Spinal cord (tissue), 10 donors: ENCODE results near the gene XCL2. TPM values are rescaled to one million over a fixed set of nuclear protein-coding genes. Genes with fewer than 3 reads are reported as not detected.

Experiments
- DNase-seq, 6 donors: peaks; one replicate each; pipeline versions ENCODE4 v3.0.0 to v3.0.0-alpha.2; 2013 to 2015; ENCODE audit warnings: low spot score in 6 of 6, low read depth in 4 of 6
- H3K27ac ChIP-seq: one replicate; pipeline ENCODE4 v1.5.1; 2013; ENCODE audit warnings: low read depth, low read length, control low read depth
- H3K27me3 ChIP-seq: one replicate; pipeline ENCODE4 v1.6.1; 2013; ENCODE audit warnings: low read length; ENCODE audit not compliant: control insufficient read depth, insufficient read depth
- H3K36me3 ChIP-seq: one replicate; pipeline ENCODE4 v1.6.1; 2013; ENCODE audit warnings: low read length; ENCODE audit not compliant: control insufficient read depth, insufficient read depth
- H3K4me1 ChIP-seq: one replicate; pipeline ENCODE4 v1.6.1; 2013; ENCODE audit warnings: low read length; ENCODE audit not compliant: control insufficient read depth, insufficient read depth
- H3K4me3 ChIP-seq: one replicate; pipeline ENCODE4 v1.5.1; 2013; ENCODE audit warnings: low read depth, low read length, control low read depth
- H3K9me3 ChIP-seq: one replicate; pipeline ENCODE4 v1.6.1; 2013; ENCODE audit warnings: low read length; ENCODE audit not compliant: control insufficient read depth, insufficient read depth
- WGBS: methylation state at CpG from one replicate; pipeline ENCODE4 v1.1.5; 2013; ENCODE audit warnings: missing lambda C conversion rate; ENCODE audit not compliant: insufficient coverage; 5-methylcytosine and 5-hydroxymethylcytosine counted together
- polyA plus RNA-seq, 2 donors: library from polyadenylated mRNA; unstranded; fragments of 120-200 nt; gene quantifications; one replicate each; pipeline ENCODE4 v1.2.1, GENCODE V29; 2013; ENCODE audit not compliant: insufficient read length in 2 of 2
- total RNA-seq, 2 donors: library from RNA; depleted of rRNA in 1 of 2; stranded (reverse); fragments of 120-200 nt in 1 of 2; fragments of >200 nt in 1 of 2; gene quantifications; one replicate each; pipeline versions ENCODE4 v1.2.3 to v1.2.4, GENCODE V29; 2013 to 2014
- donor health status: healthy.

XCL2 gene
- total and polyA plus RNA-seq, 4 donors = 0.33 TPM; not detected in 3

DNA sequence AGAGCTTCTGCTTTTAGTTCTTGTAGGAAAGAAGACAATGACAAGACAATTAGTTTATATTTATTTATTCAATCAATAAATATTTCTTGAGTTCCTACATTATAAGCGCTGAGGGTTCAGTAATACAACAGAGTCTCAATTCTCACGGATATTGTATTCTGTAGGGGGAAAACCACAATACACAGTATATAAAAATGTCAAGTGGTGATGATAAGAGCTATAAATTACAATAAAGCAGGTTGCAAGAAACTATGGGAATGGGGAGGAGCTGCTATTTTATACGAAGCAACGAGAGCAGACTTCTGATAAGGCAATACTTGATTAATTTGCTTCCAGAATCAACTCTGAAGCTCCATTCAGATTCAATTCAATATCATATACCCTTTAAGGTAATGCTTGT, 22.0 kb upstream of the XCL2 start:
- H3K36me3 ChIP-seq = no peaks in the 10 kb centered on the region
- DNase-seq = no peak
- no peaks in the 10 kb centered on the region for H3K27me3 ChIP-seq
- H3K4me3 ChIP-seq = no peak overlapping the region
- H3K9me3 ChIP-seq = no peaks in the 10 kb centered on the region
- no peaks in the 10 kb centered on the region for H3K4me1 ChIP-seq
- no CpG with 5 or more reads among the region's 4 CpGs for WGBS
- no peak overlapping the region for H3K27ac ChIP-seq

DNA sequence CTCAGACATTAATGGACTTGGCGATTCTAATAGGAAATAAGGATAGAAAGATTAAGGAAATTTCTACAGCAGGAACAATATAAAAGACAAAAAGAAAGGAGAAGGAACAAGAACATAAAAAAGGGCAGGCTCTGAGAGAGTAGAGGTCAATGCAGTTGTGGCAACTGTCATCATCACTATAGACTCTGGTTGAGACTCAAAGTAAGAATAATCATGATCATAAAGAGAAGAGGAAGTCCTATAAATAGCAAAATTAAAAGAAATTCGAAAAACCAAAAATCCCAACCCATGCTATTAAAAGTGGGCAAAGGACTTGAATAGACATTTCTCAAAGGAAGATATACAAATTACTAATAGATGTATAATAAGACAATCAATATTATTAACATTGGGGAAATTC, 18.2 kb upstream of the XCL2 start:
- no peak overlapping the region for H3K27ac ChIP-seq
- no CpG with 5 or more reads among the region's 2 CpGs for WGBS
- H3K36me3 ChIP-seq = no peaks in the 10 kb centered on the region
- no peaks in the 10 kb centered on the region for H3K4me1 ChIP-seq
- no peaks in the 10 kb centered on the region for H3K27me3 ChIP-seq
- DNase-seq = no peak
- H3K9me3 ChIP-seq = no peaks in the 10 kb centered on the region
- no peak overlapping the region for H3K4me3 ChIP-seq

DNA sequence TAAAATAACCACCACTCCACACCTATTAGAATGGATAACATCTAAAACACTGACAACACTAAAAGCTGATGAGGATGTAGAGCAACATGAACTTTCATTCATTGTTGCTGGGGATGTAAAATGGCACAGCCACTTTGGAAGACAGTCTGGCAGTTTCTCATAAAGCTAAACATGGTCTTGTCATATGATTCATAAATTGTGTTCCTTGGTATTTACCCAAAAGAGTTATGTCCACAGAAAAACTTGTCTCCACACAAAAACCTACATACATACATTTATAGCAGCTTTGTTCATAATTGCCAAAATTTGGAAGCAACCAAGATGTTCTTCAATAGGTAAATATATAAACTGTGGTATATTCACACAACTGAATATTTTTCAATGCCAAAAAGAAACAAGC, 16.6 kb upstream of the XCL2 start:
- H3K27me3 ChIP-seq = no peaks in the 10 kb centered on the region
- no peaks in the 10 kb centered on the region for H3K36me3 ChIP-seq
- no peak for DNase-seq
- no peak overlapping the region for H3K27ac ChIP-seq
- H3K4me3 ChIP-seq = no peak overlapping the region
- no peaks in the 10 kb centered on the region for H3K9me3 ChIP-seq
- no peaks in the 10 kb centered on the region for H3K4me1 ChIP-seq

DNA sequence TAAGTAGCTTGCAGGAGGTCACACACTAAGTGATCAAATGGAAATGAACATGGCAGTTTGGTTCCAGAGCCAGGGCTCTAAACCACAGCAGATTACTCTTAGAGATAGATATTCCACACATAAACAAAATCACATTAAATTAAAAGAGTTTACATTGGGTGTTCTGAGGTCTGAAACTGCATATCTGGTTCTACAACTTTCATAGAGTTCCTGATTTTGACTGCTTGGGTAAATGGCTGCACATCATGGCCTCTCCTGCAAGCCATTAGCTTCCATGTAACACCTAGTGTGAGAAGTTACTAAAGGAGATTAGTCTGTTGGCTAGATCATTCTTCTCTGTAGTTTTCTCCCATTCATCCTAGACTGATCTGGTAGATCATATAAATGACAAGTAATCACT, 12.8 kb upstream of the XCL2 start:
- Histone ChIP-seq H3K4me3 (no peak overlapping the region), H3K9me3 (no peaks in the 10 kb centered on the region), H3K4me1 (no peaks in the 10 kb centered on the region), H3K36me3 (no peaks in the 10 kb centered on the region), H3K27ac (no peak overlapping the region), H3K27me3 (no peaks in the 10 kb centered on the region)
- DNase-seq = no peak

DNA sequence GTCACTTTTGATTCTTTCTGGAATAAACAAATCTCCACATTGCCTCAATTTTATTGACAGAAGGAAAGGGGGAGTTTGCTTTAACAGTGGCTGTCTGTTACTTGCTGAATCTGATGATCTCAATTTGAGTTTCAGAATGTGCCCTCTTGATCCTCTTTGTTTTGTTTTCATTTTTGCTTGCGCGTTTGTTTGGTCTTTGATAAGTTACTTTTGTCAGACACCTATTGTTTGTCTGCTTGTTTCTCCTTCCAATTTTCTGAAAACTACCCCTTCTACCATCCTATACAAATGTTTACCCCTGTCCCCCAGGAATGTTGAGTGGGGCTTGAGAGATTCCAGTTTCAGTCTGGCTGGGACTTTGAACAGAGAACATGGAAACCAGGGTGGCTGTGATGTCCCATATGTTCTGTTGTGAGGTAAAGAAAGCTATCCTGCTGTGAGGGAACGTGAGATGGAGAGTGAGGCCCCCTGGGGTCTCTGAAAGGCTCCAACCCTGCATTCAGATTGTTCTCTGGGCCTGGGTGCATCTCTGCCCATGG, 11.8 kb upstream of the XCL2 start:
- WGBS = 29% methylated on average over 1 of the region's 3 CpGs
- no peaks in the 10 kb centered on the region for H3K27me3 ChIP-seq
- no peak for DNase-seq

GRCh38 chr1:168554603-168555483, 11.0 kb upstream of the XCL2 start:
- 87% methylated on average over 4 of the region's 5 CpGs for WGBS
- no peaks in the 10 kb centered on the region for H3K4me1 ChIP-seq

More for the DNA sequence above, 11.8 kb upstream of the XCL2 start:
- Histone ChIP-seq H3K27ac (no peak overlapping the region), H3K36me3 (no peaks in the 10 kb centered on the region), H3K4me1 (no peaks in the 10 kb centered on the region), H3K4me3 (no peak overlapping the region), H3K9me3 (no peaks in the 10 kb centered on the region)

GRCh38 chr1:168553680-168554553, 10.1 kb upstream of the XCL2 start:
- Histone ChIP-seq H3K9me3 (no peaks in the 10 kb centered on the region), H3K27me3 (no peaks in the 10 kb centered on the region), H3K36me3 (no peaks in the 10 kb centered on the region), H3K27ac (no peak overlapping the region), H3K4me3 (no peak overlapping the region), H3K4me1 (no peaks in the 10 kb centered on the region)
- DNase-seq = no peak
- 89% methylated on average over 2 of the region's 5 CpGs for WGBS

More at GRCh38 chr1:168554603-168555483, 11.0 kb upstream of the XCL2 start:
- Histone ChIP-seq H3K9me3 (no peaks in the 10 kb centered on the region), H3K4me3 (no peak overlapping the region), H3K36me3 (no peaks in the 10 kb centered on the region), H3K27ac (no peak overlapping the region), H3K27me3 (no peaks in the 10 kb centered on the region)
- no peak for DNase-seq

DNA sequence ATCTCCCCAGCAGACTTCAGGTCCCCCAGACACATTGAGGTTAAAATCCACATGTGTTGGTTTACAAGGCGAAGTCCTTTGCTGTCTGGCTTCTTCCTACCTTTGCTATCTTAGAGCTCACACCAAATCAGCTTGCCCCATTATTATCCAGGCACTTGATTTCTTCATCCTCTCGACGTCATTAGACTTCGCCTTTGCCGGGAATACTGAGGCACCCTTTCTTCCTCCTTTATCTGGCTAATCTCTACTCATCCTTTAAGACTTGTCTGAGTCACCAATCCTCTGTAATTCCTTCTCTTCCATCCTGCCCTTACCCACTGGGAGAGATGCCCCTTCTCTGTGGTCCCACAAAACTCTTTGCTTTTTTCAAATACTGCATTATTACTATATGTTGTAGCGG, 9.2 kb upstream of the XCL2 start:
- WGBS = 97% methylated on average over 5 of the region's 6 CpGs
- Histone ChIP-seq H3K36me3 (no peaks in the 10 kb centered on the region), H3K4me1 (no peaks in the 10 kb centered on the region), H3K9me3 (no peaks in the 10 kb centered on the region), H3K27me3 (no peaks in the 10 kb centered on the region), H3K27ac (no peak overlapping the region), H3K4me3 (no peak overlapping the region)
- no peak for DNase-seq

DNA sequence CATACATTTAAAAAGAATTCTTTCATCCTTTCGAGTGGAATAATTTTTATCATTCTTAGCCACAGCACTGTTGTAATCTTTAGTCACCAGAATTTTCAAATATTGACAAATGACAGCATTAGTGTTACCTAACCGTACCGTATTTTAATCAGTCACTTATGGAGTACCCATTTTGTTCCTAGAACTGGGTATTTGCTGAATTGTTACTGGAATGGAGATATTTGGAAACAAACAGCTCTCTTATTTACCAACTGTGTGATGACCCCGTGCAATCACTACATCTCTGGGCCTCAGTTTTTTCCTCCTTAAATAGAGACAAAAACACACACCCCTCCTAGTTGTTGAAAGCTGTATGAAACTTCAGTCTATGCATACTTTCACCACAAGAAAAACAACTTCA, 7.9 kb upstream of the XCL2 start:
- no peaks in the 10 kb centered on the region for H3K4me1 ChIP-seq
- DNase-seq = no peak

More for the DNA sequence above, 7.9 kb upstream of the XCL2 start:
- Histone ChIP-seq H3K36me3 (no peaks in the 10 kb centered on the region), H3K9me3 (no peaks in the 10 kb centered on the region), H3K27ac (no peak overlapping the region), H3K4me3 (no peak overlapping the region), H3K27me3 (no peaks in the 10 kb centered on the region)
- no CpG with 5 or more reads among the region's 4 CpGs for WGBS
